ENCODE measurements around the gene FXN.
A peak's percentile ranks its signal among the peaks of the same experiment; 100 is the strongest.
"Not testable (repeated sequence)": the region's sequence is repeated elsewhere in the genome, so short reads cannot be mapped to it uniquely, and the experiment has no call there.

The FXN gene

GRCh38 chr9:69035438-69036308 is at the start of gene FXN:
Gene FXN, plus strand, starts transcription at chr9:69035752. Its CDS starts 31 bp downstream, at chr9:69035783.
- in situ Hi-C loops (cut with MboI; ENCODE audit: low pct_unique_long_range_greater_than_20kb, low sequenced_read_pairs, unreplicated experiment): no loop called here
- DNase-seq (ENCODE audit: low spot score): peak; percentile 91
- TF ChIP-seq, protein P1, sequence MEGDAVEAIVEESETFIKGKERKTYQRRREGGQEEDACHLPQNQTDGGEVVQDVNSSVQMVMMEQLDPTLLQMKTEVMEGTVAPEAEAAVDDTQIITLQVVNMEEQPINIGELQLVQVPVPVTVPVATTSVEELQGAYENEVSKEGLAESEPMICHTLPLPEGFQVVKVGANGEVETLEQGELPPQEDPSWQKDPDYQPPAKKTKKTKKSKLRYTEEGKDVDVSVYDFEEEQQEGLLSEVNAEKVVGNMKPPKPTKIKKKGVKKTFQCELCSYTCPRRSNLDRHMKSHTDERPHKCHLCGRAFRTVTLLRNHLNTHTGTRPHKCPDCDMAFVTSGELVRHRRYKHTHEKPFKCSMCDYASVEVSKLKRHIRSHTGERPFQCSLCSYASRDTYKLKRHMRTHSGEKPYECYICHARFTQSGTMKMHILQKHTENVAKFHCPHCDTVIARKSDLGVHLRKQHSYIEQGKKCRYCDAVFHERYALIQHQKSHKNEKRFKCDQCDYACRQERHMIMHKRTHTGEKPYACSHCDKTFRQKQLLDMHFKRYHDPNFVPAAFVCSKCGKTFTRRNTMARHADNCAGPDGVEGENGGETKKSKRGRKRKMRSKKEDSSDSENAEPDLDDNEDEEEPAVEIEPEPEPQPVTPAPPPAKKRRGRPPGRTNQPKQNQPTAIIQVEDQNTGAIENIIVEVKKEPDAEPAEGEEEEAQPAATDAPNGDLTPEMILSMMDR (IDR thresholded peaks at IDR 0.05; ENCODE audit: extremely low read depth, insufficient read depth, missing control alignments): peak; percentile 99

GRCh38 chr9:68986949-68987348 is 48.6 kb upstream of the FXN start:
- in situ Hi-C loops (cut with MboI; ENCODE audit: low pct_unique_long_range_greater_than_20kb, low sequenced_read_pairs, unreplicated experiment); DNase-seq (ENCODE audit: low spot score): not testable (repeated sequence)

DNA sequence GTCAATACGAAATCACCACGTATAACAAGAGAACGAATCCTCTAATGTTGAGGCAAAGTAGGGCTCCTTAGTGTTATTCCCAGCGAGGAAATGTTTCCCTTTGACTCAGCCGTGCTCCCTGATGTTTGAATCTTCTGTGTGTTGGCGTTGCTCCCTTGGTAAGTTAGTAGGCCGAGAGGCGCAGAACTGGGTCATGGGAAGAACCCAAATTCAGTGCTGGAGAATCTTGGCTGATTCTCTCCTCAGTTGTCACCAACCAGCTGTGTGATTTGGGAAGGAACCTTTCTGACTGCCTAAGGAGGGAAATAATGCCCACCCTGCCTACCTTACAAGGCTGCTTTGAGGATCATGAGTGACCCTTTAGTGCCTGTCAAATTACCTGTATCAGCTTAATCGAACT is 44.1 kb upstream of the FXN start:
- in situ Hi-C loops (cut with MboI; ENCODE audit: low pct_unique_long_range_greater_than_20kb, low sequenced_read_pairs, unreplicated experiment): loop anchor here (10.0 kb wide), 1 partner anchor 407 kb away; no protein-coding TSS in a partner anchor
- TF ChIP-seq, protein P1 (IDR thresholded peaks at IDR 0.05; ENCODE audit: extremely low read depth, insufficient read depth, missing control alignments): no peak
- DNase-seq (ENCODE audit: low spot score): no peak

DNA sequence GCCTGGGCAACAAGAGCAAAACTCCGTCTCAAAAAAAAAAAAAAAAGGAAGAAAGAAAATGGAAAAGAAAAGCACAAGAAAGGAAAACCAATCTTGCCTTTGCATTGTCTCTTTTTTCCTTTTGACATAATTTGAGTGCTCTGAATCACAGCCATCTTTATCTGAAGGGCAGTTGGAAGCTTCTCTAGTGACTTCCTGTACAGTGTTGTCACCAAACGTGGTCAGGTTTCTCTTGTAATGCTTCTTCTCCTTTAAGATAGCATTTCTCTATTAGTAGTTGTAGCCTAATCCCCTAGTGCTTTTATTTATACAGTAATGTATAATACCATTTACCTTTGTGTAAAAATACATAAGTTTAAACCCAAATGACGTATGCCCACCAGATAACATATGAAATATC is 39.8 kb upstream of the FXN start:
- DNase-seq (ENCODE audit: low spot score): no peak
- TF ChIP-seq, protein P1 (IDR thresholded peaks at IDR 0.05; ENCODE audit: extremely low read depth, insufficient read depth, missing control alignments): no peak
- in situ Hi-C loops (cut with MboI; ENCODE audit: low pct_unique_long_range_greater_than_20kb, low sequenced_read_pairs, unreplicated experiment): loop anchor here (10.0 kb wide), 1 partner anchor 411 kb away; no protein-coding TSS in a partner anchor

DNA sequence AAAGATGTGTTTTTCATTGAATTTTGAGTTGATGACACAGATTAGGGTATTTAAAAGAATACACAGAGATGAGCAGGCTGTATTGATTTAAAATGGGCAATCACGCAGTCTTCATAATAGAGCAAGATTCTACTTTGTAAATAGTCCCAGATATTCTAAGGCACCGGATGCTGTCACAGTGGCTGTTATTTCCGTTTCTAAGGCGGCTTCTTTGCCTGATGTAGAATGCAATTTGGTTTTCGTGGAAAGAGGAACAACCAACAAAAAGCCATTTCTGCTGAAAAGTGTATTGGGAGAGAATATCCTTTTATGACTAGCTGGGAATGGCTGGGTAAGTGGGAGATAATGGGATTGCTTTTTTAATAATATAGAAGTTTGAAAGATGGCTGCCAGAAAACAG is 39.1 kb upstream of the FXN start:
- in situ Hi-C loops (cut with MboI; ENCODE audit: low pct_unique_long_range_greater_than_20kb, low sequenced_read_pairs, unreplicated experiment): loop anchor here (10.0 kb wide), 1 partner anchor 412 kb away; no protein-coding TSS in a partner anchor
- no peak for DNase-seq (ENCODE audit: low spot score)
- TF ChIP-seq, protein P1 (IDR thresholded peaks at IDR 0.05; ENCODE audit: extremely low read depth, insufficient read depth, missing control alignments): no peak

DNA sequence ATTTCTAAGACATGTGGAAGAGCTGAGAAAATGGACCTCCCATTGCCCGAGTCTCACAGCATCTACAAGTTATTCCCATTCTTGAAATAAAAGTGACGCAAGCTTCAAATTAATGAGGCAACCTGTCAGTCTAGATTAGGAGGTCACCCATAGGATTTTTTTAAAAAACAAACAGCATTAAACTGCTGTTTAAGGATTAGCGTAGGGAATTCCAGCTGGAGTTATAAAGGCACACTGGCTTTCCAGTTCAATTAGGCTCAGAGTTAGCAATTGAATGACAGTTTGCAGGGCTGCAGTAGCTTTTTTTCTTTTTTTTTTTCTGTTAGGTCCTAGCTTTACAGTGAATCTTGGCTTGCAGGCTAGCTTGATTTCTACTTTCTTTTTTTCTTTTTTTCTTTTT is 37.9 kb upstream of the FXN start:
- DNase-seq (ENCODE audit: low spot score): no peak
- in situ Hi-C loops (cut with MboI; ENCODE audit: low pct_unique_long_range_greater_than_20kb, low sequenced_read_pairs, unreplicated experiment): loop anchor here (10.0 kb wide), 1 partner anchor 413 kb away; no protein-coding TSS in a partner anchor
- TF ChIP-seq, protein P1 (IDR thresholded peaks at IDR 0.05; ENCODE audit: extremely low read depth, insufficient read depth, missing control alignments): no peak

GRCh38 chr9:68998385-68998784 is 37.2 kb upstream of the FXN start:
- no peak for DNase-seq (ENCODE audit: low spot score)
- TF ChIP-seq, protein P1 (IDR thresholded peaks at IDR 0.05; ENCODE audit: extremely low read depth, insufficient read depth, missing control alignments): no peak
- in situ Hi-C loops (cut with MboI; ENCODE audit: low pct_unique_long_range_greater_than_20kb, low sequenced_read_pairs, unreplicated experiment): loop anchor here (10.0 kb wide), 1 partner anchor 414 kb away; no protein-coding TSS in a partner anchor
